IMR-90 (cell line): ENCODE results near the gene CYP2B6. TPM values are rescaled to one million over a fixed set of nuclear protein-coding genes. Genes with fewer than 3 reads are reported as not detected.
A peak's percentile ranks its signal among the peaks of the same experiment; 100 is the strongest.

Experiments
- ATAC-seq: fragments of 200-7000 bp; cut with Tn5 transposase; 2 replicates; pipeline ENCODE4 v1.9.1; 2020; ENCODE audit warnings: low read depth, mild to moderate bottlenecking, moderate library complexity
- Bru-seq: library from RNA; stranded (reverse); fragments of 400-500 nt; gene quantifications from one replicate; lab custom pipeline; 2021; lab: Mats Ljungman, UMichigan
- BruChase-seq, 2 experiments: library from RNA; stranded (reverse); fragments of 400-500 nt; gene quantifications; one replicate each; lab custom pipeline; 2021; lab: Mats Ljungman, UMichigan
- BruUV-seq: library from RNA; stranded (reverse); fragments of 400-500 nt; replicated peaks from 2 replicates; lab custom pipeline; 2021; lab: Mats Ljungman, UMichigan
- CTCF ChIA-PET: fragments of 300-600 bp; formaldehyde crosslinking; extraction: SDS; loops from one replicate; lab custom pipeline; 2021; ENCODE audit warnings: antibody characterized with exemption; lab: Yijun Ruan, JAX
- POLR2A ChIA-PET: fragments of 300-600 bp; sonication (Branson Sonifier 250); formaldehyde crosslinking; loops from one replicate; lab custom pipeline; 2022; ENCODE audit warnings: antibody characterized with exemption; ENCODE audit not compliant: unreplicated experiment; lab: Charles Lee
- DNase-seq: peaks from one replicate; pipeline ENCODE4 v3.0.0; 2013
- H2AFZ ChIP-seq: replicated peaks from 2 replicates; pipeline ENCODE3; 2013; ENCODE audit warnings: low read length, mild to moderate bottlenecking; ENCODE audit not compliant: poor library complexity
- H2AK5ac ChIP-seq: 2 replicates; pipeline ENCODE4 v1.6.1; 2013; ENCODE audit warnings: low read depth, low read length, inconsistent platforms
- H2AK9ac ChIP-seq: replicated peaks from 2 replicates; pipeline ENCODE3; 2013; ENCODE audit warnings: mild to moderate bottlenecking, low read depth, low read length, moderate library complexity; ENCODE audit not compliant: poor library complexity
- H2BK120ac ChIP-seq: 2 replicates; pipeline ENCODE4 v1.6.1; 2013; ENCODE audit warnings: low read depth, low read length, inconsistent platforms
- H2BK15ac ChIP-seq: 3 replicates; pipeline ENCODE4 v1.6.1; 2013; ENCODE audit warnings: low read depth, low read length, inconsistent platforms
- H2BK20ac ChIP-seq: 2 replicates; pipeline ENCODE4 v1.6.1; 2013; ENCODE audit warnings: low read depth, mild to moderate bottlenecking, inconsistent platforms, low read length, moderate library complexity
- H2BK5ac ChIP-seq: 2 replicates; pipeline ENCODE4 v1.6.1; 2013; ENCODE audit warnings: mild to moderate bottlenecking, low read depth, low read length, inconsistent platforms; ENCODE audit not compliant: poor library complexity, severe bottlenecking
- H3K14ac ChIP-seq: replicated peaks from 2 replicates; pipeline ENCODE4 v1.6.1; 2013; ENCODE audit warnings: low read depth, low read length, inconsistent platforms
- H3K18ac ChIP-seq: 2 replicates; pipeline ENCODE4 v1.6.1; 2013; ENCODE audit warnings: low read depth, low read length, control low read depth
- H3K23ac ChIP-seq: 2 replicates; pipeline ENCODE4 v1.6.1; 2013; ENCODE audit warnings: low read depth, low read length, inconsistent platforms
- H3K27ac ChIP-seq: 2 replicates; pipeline ENCODE4 v1.5.1; 2013; ENCODE audit warnings: mild to moderate bottlenecking, control low read depth, low read length; ENCODE audit not compliant: insufficient read depth
- H3K27me3 ChIP-seq: 2 replicates; pipeline ENCODE4 v1.6.1; 2013; ENCODE audit warnings: low read length; ENCODE audit not compliant: control insufficient read depth, insufficient read depth
- H3K36me3 ChIP-seq: 2 replicates; pipeline ENCODE4 v1.6.1; 2013; ENCODE audit warnings: low read length, mixed read lengths; ENCODE audit not compliant: control insufficient read depth, insufficient read depth
- H3K4ac ChIP-seq: 2 replicates; pipeline ENCODE4 v1.6.1; 2013; ENCODE audit warnings: low read depth, low read length, inconsistent platforms
- H3K4me1 ChIP-seq: 2 replicates; pipeline ENCODE4 v1.6.1; 2013; ENCODE audit warnings: low read length, mixed read lengths; ENCODE audit not compliant: control insufficient read depth, insufficient read depth
- H3K4me2 ChIP-seq: 2 replicates; pipeline ENCODE4 v1.6.1; 2013; ENCODE audit warnings: low read depth, mild to moderate bottlenecking, control low read depth, low read length, moderate library complexity
- H3K4me3 ChIP-seq: 2 replicates; pipeline ENCODE4 v1.5.1; 2013; ENCODE audit warnings: low read depth, mild to moderate bottlenecking, control low read depth, low read length, moderate library complexity; ENCODE audit not compliant: insufficient read depth
- H3K56ac ChIP-seq: 2 replicates; pipeline ENCODE4 v1.6.1; 2013; ENCODE audit warnings: low read length, inconsistent platforms; ENCODE audit not compliant: insufficient read depth; ENCODE audit errors: extremely low read depth
- H3K79me1 ChIP-seq, 2 experiments: 2 replicates each; pipeline ENCODE4 v1.6.1; 2013; ENCODE audit warnings: low read length in 2 of 2, inconsistent platforms in 1 of 2, low read depth in 1 of 2
- H3K9ac ChIP-seq: 2 replicates; pipeline ENCODE4 v1.6.1; 2013; ENCODE audit warnings: low read depth, low read length, control low read depth
- H3K9me1 ChIP-seq: 2 replicates; pipeline ENCODE4 v1.6.1; 2013; ENCODE audit warnings: low read length, inconsistent platforms; ENCODE audit not compliant: insufficient read depth
- H3K9me3 ChIP-seq: 2 replicates; pipeline ENCODE4 v1.6.1; 2013; ENCODE audit warnings: low read length; ENCODE audit not compliant: control insufficient read depth, insufficient read depth
- H4K20me1 ChIP-seq: 2 replicates; pipeline ENCODE4 v1.6.1; 2013; ENCODE audit warnings: low read length, inconsistent platforms; ENCODE audit not compliant: insufficient read depth
- H4K5ac ChIP-seq: 2 replicates; pipeline ENCODE4 v1.6.1; 2013; ENCODE audit warnings: mild to moderate bottlenecking, low read depth, low read length, control low read depth
- H4K8ac ChIP-seq, 2 experiments: 2 replicates each; pipeline ENCODE4 v1.6.1; 2013; ENCODE audit warnings: low read depth in 2 of 2, low read length in 2 of 2, control low read depth in 1 of 2, inconsistent platforms in 1 of 2
- H4K91ac ChIP-seq: 2 replicates; pipeline ENCODE4 v1.6.1; 2013; ENCODE audit warnings: low read depth, low read length, inconsistent platforms; ENCODE audit not compliant: insufficient read depth
- BHLHE40 ChIP-seq: fragments of 150-350 bp; IDR thresholded peaks from 2 replicates; pipeline ENCODE4 v1.6.1; 2016; ENCODE audit warnings: mild to moderate bottlenecking, low read depth, low read length
- CEBPB ChIP-seq: IDR thresholded peaks from 2 replicates; pipeline ENCODE4 v1.6.1; 2012; ENCODE audit warnings: low read depth, low read length, improper control_type of control experiment
- FOS ChIP-seq: fragments of 150-350 bp; IDR thresholded peaks from 2 replicates; pipeline ENCODE4 v1.6.1; 2016; ENCODE audit warnings: low read depth, low read length
- MAFK ChIP-seq: IDR thresholded peaks from 2 replicates; pipeline ENCODE4 v1.6.1; 2012; ENCODE audit warnings: low read depth, low read length, improper control_type of control experiment
- MXI1 ChIP-seq: IDR thresholded peaks from 2 replicates; pipeline ENCODE4 v1.6.1; 2012; ENCODE audit warnings: low read depth, mild to moderate bottlenecking, low read length, moderate library complexity, borderline replicate concordance
- NFE2L2 ChIP-seq: fragments of 150-350 bp; IDR thresholded peaks from 2 replicates; pipeline ENCODE4 v1.6.1; 2016; ENCODE audit warnings: low read depth, mild to moderate bottlenecking, low read length
- RAD21 ChIP-seq: IDR thresholded peaks from 2 replicates; pipeline ENCODE4 v1.6.1; 2012; ENCODE audit warnings: low read length, improper control_type of control experiment
- RFX5 ChIP-seq: IDR thresholded peaks from 2 replicates; pipeline ENCODE4 v1.8.0; 2012; ENCODE audit warnings: low read depth, mild to moderate bottlenecking, low read length, moderate library complexity
- SMC3 ChIP-seq: fragments of 150-350 bp; IDR thresholded peaks from 2 replicates; pipeline ENCODE4 v1.6.1; 2016; ENCODE audit warnings: low read depth, mild to moderate bottlenecking, antibody characterized with exemption, low read length, moderate library complexity
- WGBS, 2 experiments: methylation state at CpG; one replicate each; pipeline versions ENCODE4 v1.1.5 to v1.1.7; 2013; ENCODE audit warnings: missing lambda C conversion rate in 2 of 2; ENCODE audit not compliant: insufficient read length in 1 of 2; ENCODE audit errors: extremely low coverage in 2 of 2; 5-methylcytosine and 5-hydroxymethylcytosine counted together
- dilution Hi-C: fragments of 300-500 bp; cut with HindIII; formaldehyde crosslinking; loops from one replicate; pipeline ENCODE4 v1.14.3; 2018; ENCODE audit warnings: low sequenced_read_pairs; ENCODE audit not compliant: unreplicated experiment
- in situ Hi-C: fragments of 300-500 bp; cut with MboI; formaldehyde crosslinking; loops from 3 replicates; pipeline ENCODE4 v1.14.3; 2019; ENCODE audit warnings: low sequenced_read_pairs, inconsistent platforms, mixed read lengths
- intact Hi-C: fragments of 100-400 bp; cut with micrococcal nuclease; formaldehyde crosslinking; loops from 2 replicates; pipeline ENCODE4 v1.10.0; 2022
- long read RNA-seq: library from polyadenylated mRNA; unstranded; transcript quantifications from one replicate; pipeline ENCODE4 v2.0.0, GENCODE V29; 2021; ENCODE audit not compliant: unreplicated experiment
- polyA plus RNA-seq, 3 experiments: library from polyadenylated mRNA; depleted of rRNA; stranded (reverse); fragments of >200 nt; gene quantifications; 2 replicates each; pipeline ENCODE4 v1.2.3, GENCODE V29; 2012; ENCODE audit warnings: low replicate concordance in 1 of 3
- total RNA-seq: library from RNA; depleted of rRNA; stranded (reverse); fragments of >200 nt; gene quantifications from 2 replicates; pipeline ENCODE4 v1.2.3, GENCODE V29; 2012; rRNA removed
- TF ChIP-seq, protein P1 (sequence below): fragments of 150-350 bp; IDR thresholded peaks from 2 replicates; pipeline ENCODE4 v1.6.1; 2016; ENCODE audit warnings: low read depth, mild to moderate bottlenecking, low read length, moderate library complexity, borderline replicate concordance
- TF ChIP-seq, protein P2 (sequence below): conservative IDR thresholded peaks from 2 replicates; pipeline ENCODE4 v1.5.1; 2012; ENCODE audit warnings: mild to moderate bottlenecking, low read depth, low read length, improper control_type of control experiment

CYP2B6 gene
- not detected in 2 replicates for total RNA-seq
- not detected in 2 replicates for polyA plus RNA-seq (2012; rRNA removed)
- not detected in 2 replicates for polyA plus RNA-seq (2012; cell fraction: cytosol; rRNA removed)
- polyA plus RNA-seq (2012; cell fraction: nucleus; rRNA removed; ENCODE audit: low replicate concordance): not detected in 2 replicates
- percentile 8 among the genes with signal in this experiment for Bru-seq, nascent RNA
- BruChase-seq, experiment 1, labeled RNA remaining after a 6-hour chase: percentile 9 among the genes with signal in this experiment
- BruChase-seq, experiment 2, labeled RNA remaining after a 2-hour chase: percentile 6 among the genes with signal in this experiment
- long read RNA-seq: 0 reads

DNA sequence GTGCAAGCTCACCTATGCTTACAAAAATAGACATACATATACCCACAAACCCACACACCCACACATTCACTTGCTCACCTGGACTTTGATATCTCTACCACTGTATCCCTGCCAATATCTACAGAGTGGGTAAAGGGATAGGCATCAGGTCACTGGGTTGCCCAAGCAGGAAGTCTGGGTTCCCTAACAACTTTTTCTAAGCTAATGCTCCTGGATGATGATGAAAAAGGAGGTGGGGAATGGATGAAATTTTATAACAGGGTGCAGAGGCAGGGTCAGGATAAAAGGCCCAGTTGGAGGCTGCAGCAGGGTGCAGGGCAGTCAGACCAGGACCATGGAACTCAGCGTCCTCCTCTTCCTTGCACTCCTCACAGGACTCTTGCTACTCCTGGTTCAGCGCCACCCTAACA is at the start of gene CYP2B6:
Gene CYP2B6 (plus strand): TSS at position 311 of the 410 bp plus-strand sequence. CDS start 24 bp downstream, at position 335.
- H3K27ac ChIP-seq: no peak within 1 kb of the TSS
- H3K56ac ChIP-seq: no peak within 1 kb of the TSS
- in situ Hi-C loops (no loop called here), dilution Hi-C loops (no loop called here), intact Hi-C loops (no loop called here)
- H3K79me1 ChIP-seq: no peaks in the 10 kb centered on the region
- BruUV-seq: no TSS peak
- H3K18ac ChIP-seq: no peak within 1 kb of the TSS
- no peak for ATAC-seq
- H4K91ac ChIP-seq: no peak within 1 kb of the TSS
- ChIA-PET POLR2A (interaction anchor here (0.5 kb wide), 1 partner anchor 136 kb away, joined by 3 read pairs; no protein-coding TSS in a partner anchor), CTCF (interaction anchor here (1.4 kb wide), 1 partner anchor 17 kb away, joined by 3 read pairs; no protein-coding TSS in a partner anchor)
- WGBS, 2 experiments: no CpG with 5 or more reads among the region's 2 CpGs
- H2AK9ac ChIP-seq: no peak within 1 kb of the TSS
- no peak within 1 kb of the TSS for H2BK5ac ChIP-seq
- H3K23ac ChIP-seq: no peak within 1 kb of the TSS
- no peak for DNase-seq
- H3K9me3 ChIP-seq: no peaks in the 10 kb centered on the region
- no peak within 1 kb of the TSS for H4K5ac ChIP-seq
- TF ChIP-seq, protein P1, sequence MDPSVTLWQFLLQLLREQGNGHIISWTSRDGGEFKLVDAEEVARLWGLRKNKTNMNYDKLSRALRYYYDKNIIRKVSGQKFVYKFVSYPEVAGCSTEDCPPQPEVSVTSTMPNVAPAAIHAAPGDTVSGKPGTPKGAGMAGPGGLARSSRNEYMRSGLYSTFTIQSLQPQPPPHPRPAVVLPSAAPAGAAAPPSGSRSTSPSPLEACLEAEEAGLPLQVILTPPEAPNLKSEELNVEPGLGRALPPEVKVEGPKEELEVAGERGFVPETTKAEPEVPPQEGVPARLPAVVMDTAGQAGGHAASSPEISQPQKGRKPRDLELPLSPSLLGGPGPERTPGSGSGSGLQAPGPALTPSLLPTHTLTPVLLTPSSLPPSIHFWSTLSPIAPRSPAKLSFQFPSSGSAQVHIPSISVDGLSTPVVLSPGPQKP: no peak
- TF ChIP-seq MAFK: no peak
- TF ChIP-seq RFX5: no peak
- no peak for TF ChIP-seq FOS
- no peak for TF ChIP-seq BHLHE40
- TF ChIP-seq, protein P2, sequence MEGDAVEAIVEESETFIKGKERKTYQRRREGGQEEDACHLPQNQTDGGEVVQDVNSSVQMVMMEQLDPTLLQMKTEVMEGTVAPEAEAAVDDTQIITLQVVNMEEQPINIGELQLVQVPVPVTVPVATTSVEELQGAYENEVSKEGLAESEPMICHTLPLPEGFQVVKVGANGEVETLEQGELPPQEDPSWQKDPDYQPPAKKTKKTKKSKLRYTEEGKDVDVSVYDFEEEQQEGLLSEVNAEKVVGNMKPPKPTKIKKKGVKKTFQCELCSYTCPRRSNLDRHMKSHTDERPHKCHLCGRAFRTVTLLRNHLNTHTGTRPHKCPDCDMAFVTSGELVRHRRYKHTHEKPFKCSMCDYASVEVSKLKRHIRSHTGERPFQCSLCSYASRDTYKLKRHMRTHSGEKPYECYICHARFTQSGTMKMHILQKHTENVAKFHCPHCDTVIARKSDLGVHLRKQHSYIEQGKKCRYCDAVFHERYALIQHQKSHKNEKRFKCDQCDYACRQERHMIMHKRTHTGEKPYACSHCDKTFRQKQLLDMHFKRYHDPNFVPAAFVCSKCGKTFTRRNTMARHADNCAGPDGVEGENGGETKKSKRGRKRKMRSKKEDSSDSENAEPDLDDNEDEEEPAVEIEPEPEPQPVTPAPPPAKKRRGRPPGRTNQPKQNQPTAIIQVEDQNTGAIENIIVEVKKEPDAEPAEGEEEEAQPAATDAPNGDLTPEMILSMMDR: no peak
- no peak for TF ChIP-seq SMC3
- TF ChIP-seq RAD21: no peak
- no peak for TF ChIP-seq MXI1
- TF ChIP-seq CEBPB: no peak
- no peak for TF ChIP-seq NFE2L2
- no peak within 1 kb of the TSS for H3K4ac ChIP-seq
- no peak within 1 kb of the TSS for H3K9ac ChIP-seq
- peaks cover 2% of the 10 kb centered on the region; the same call in 1 of the 2 replicates for H3K27me3 ChIP-seq
- no peak within 1 kb of the TSS for H3K4me2 ChIP-seq
- H2BK20ac ChIP-seq: no peak within 1 kb of the TSS
- H2BK15ac ChIP-seq: no peak within 1 kb of the TSS
- H2AFZ ChIP-seq: no peak within 1 kb of the TSS
- no peak within 1 kb of the TSS for H3K14ac ChIP-seq
- no peak within 1 kb of the TSS for H4K8ac ChIP-seq
- H3K36me3 ChIP-seq: no peaks in the 10 kb centered on the region
- H2BK120ac ChIP-seq: no peak within 1 kb of the TSS
- H3K4me1 ChIP-seq: no peaks in the 10 kb centered on the region
- no peaks in the 10 kb centered on the region for H3K9me1 ChIP-seq
- no peak within 1 kb of the TSS for H3K4me3 ChIP-seq
- no peak within 1 kb of the TSS for H2AK5ac ChIP-seq
- no peaks in the 10 kb centered on the region for H4K20me1 ChIP-seq
